Measurements from ENCODE around the gene KLHL29. TPM values are rescaled to one million over a fixed set of nuclear protein-coding genes. Genes with fewer than 3 reads are reported as not detected.

The KLHL29 gene
- total and polyA plus RNA-seq, 2 of the 13 experiments (the other 11 are each of a cell fraction or from before 2014, with no cell fraction given), result 0.01 TPM; not detected in 1

DNA sequence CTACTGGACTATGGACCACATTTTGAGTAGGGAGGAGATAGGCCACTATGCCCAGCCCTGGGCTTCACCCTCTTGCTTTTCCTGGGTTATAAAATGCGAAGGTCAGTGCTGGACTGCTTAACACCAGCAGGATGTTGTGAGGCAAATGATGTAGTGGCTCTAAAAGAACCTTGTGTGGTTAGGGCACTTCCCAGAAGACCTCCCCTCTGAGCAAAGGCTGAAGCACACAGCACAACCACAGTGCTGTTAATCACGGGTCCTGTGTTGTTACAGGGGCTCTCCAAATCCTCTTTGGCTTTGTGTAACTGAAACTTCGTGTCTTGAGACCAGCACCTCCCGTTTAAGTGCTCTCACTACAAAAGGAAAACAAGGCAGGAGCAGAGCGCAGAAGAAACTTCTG is 166.9 kb downstream of the KLHL29 start (continued):
- TF ChIP-seq, protein P1, sequence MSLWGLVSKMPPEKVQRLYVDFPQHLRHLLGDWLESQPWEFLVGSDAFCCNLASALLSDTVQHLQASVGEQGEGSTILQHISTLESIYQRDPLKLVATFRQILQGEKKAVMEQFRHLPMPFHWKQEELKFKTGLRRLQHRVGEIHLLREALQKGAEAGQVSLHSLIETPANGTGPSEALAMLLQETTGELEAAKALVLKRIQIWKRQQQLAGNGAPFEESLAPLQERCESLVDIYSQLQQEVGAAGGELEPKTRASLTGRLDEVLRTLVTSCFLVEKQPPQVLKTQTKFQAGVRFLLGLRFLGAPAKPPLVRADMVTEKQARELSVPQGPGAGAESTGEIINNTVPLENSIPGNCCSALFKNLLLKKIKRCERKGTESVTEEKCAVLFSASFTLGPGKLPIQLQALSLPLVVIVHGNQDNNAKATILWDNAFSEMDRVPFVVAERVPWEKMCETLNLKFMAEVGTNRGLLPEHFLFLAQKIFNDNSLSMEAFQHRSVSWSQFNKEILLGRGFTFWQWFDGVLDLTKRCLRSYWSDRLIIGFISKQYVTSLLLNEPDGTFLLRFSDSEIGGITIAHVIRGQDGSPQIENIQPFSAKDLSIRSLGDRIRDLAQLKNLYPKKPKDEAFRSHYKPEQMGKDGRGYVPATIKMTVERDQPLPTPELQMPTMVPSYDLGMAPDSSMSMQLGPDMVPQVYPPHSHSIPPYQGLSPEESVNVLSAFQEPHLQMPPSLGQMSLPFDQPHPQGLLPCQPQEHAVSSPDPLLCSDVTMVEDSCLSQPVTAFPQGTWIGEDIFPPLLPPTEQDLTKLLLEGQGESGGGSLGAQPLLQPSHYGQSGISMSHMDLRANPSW (CRISPR knock-in tag; IDR thresholded peaks at IDR 0.05; ENCODE audit: borderline replicate concordance), result no peak
- TF ChIP-seq, protein P2, sequence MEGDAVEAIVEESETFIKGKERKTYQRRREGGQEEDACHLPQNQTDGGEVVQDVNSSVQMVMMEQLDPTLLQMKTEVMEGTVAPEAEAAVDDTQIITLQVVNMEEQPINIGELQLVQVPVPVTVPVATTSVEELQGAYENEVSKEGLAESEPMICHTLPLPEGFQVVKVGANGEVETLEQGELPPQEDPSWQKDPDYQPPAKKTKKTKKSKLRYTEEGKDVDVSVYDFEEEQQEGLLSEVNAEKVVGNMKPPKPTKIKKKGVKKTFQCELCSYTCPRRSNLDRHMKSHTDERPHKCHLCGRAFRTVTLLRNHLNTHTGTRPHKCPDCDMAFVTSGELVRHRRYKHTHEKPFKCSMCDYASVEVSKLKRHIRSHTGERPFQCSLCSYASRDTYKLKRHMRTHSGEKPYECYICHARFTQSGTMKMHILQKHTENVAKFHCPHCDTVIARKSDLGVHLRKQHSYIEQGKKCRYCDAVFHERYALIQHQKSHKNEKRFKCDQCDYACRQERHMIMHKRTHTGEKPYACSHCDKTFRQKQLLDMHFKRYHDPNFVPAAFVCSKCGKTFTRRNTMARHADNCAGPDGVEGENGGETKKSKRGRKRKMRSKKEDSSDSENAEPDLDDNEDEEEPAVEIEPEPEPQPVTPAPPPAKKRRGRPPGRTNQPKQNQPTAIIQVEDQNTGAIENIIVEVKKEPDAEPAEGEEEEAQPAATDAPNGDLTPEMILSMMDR (CRISPR knock-in tag; IDR thresholded peaks at IDR 0.05), result no peak
- TF ChIP-seq KDM2A (CRISPR knock-in tag; IDR thresholded peaks at IDR 0.05; ENCODE audit: borderline replicate concordance, low read depth), result no peak

DNA sequence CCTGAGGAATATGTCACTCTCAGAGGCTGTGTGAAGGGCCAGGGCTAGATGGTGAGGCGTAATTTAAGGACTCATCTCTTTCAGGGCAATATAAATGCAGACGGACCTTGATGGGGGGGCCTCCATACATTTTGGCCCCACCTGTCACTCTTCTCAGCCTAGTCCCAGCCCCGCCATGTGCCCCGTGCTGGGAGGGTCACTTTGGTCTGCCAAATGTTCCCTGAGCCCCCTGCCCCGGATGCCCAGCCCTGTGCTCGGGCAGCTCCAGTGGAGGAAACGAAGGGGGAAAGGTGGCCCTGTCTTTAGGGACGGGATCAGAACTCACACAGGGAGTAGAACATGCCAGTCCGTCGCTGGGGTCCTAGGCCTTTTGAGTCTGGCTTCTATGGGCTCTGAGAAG is 168.6 kb downstream of the KLHL29 start:
- no peak overlapping the region for H3K4me3 ChIP-seq (replicated peaks in 1 of 3; ENCODE audit: insufficient read depth in 1 of 3, low read depth in 2 of 3, low read length in 3 of 3)
- FAIRE-seq (no peak), ATAC-seq (no peak), DNase-seq (ENCODE audit: low spot score) (no peak)
- TF ChIP-seq POGZ (CRISPR knock-in tag; IDR thresholded peaks at IDR 0.05) (no peak), ZNF749 (CRISPR knock-in tag; IDR thresholded peaks at IDR 0.05; ENCODE audit: borderline replicate concordance) (no peak)
- TF ChIP-seq, protein P3, sequence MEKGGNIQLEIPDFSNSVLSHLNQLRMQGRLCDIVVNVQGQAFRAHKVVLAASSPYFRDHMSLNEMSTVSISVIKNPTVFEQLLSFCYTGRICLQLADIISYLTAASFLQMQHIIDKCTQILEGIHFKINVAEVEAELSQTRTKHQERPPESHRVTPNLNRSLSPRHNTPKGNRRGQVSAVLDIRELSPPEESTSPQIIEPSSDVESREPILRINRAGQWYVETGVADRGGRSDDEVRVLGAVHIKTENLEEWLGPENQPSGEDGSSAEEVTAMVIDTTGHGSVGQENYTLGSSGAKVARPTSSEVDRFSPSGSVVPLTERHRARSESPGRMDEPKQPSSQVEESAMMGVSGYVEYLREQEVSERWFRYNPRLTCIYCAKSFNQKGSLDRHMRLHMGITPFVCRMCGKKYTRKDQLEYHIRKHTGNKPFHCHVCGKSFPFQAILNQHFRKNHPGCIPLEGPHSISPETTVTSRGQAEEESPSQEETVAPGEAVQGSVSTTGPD (CRISPR knock-in tag; IDR thresholded peaks at IDR 0.05), result no peak
- no peaks in the 10 kb centered on the region for H3K4me1 ChIP-seq (ENCODE audit: insufficient read depth, low read length)
- CTCF ChIA-PET (ENCODE audit: low intra/inter-chr PET ratio, low total read pairs), result no interaction called here
- WGBS (ENCODE audit: low lambda C conversion rate), result 29% methylated on average over 10 of the region's 10 CpGs
- no peak overlapping the region for H3K27ac ChIP-seq (ENCODE audit: extremely low read length, insufficient read depth, low read length)
- peaks cover 5 to 53% of the 10 kb centered on the region in 2 experiments for H3K27me3 ChIP-seq (ENCODE audit: control insufficient read depth in 1 of 2, insufficient read depth in 2 of 2, low read length in 2 of 2)
- H3K9ac ChIP-seq (ENCODE audit: insufficient read depth, low read depth, low read length), result no peak overlapping the region
- no peaks in the 10 kb centered on the region for H3K36me3 ChIP-seq (replicated peaks in 1 of 2; ENCODE audit: control insufficient read depth in 1 of 2, insufficient read depth in 2 of 2, low read length in 2 of 2)
- no peaks in the 10 kb centered on the region for H3K79me2 ChIP-seq (ENCODE audit: insufficient read depth, low read length)
- in situ Hi-C loops (cut with HindIII; ENCODE audit: extremely low pct_ligation_motif_present, low pct_unique_long_range_greater_than_20kb) (no loop called here), intact Hi-C loops (cut with micrococcal nuclease; ENCODE audit: unreplicated experiment) (no loop called here)
- H2AFZ ChIP-seq (ENCODE audit: low read length), result no peak overlapping the region
- no peaks in the 10 kb centered on the region for H4K20me1 ChIP-seq (ENCODE audit: insufficient read depth, low read length)
- no peak overlapping the region for H3K4me2 ChIP-seq (ENCODE audit: low read depth, low read length)
- POLR2A ChIA-PET, result no interaction called here
- H3K9me3 ChIP-seq (ENCODE audit: low read length), result no peaks in the 10 kb centered on the region
- no TSS peak for BruUV-seq (replicated peaks)

All from HepG2 (cell line).